GM12878 (cell line): ENCODE results near the gene DDC. TPM values are rescaled to one million over a fixed set of nuclear protein-coding genes. Genes with fewer than 3 reads are reported as not detected.

Experiments
- ATAC-seq: fragments of 200-7000 bp; cut with Tn5 transposase; 3 replicates; pipeline ENCODE4 v1.9.1; 2020; ENCODE audit warnings: mild to moderate bottlenecking, moderate library complexity
- BruUV-seq: library from RNA; stranded (reverse); fragments of 400-500 nt; replicated peaks from 2 replicates; lab custom pipeline; 2021; lab: Mats Ljungman, UMichigan
- CTCF ChIA-PET: fragments of 300-600 bp; sonication (Branson Sonifier 250); formaldehyde crosslinking; extraction: SDS; loops from one replicate; lab custom pipeline; 2021; ENCODE audit warnings: inconsistent platforms; lab: Yijun Ruan, JAX
- POLR2A ChIA-PET: fragments of 350-600 bp; formaldehyde crosslinking; extraction: SDS; loops from one replicate; lab custom pipeline; 2021; ENCODE audit warnings: inconsistent platforms; lab: Charles Lee
- RAD21 ChIA-PET: fragments of 300-600 bp; sonication (Branson Sonifier 250); formaldehyde crosslinking; loops from one replicate; lab custom pipeline; 2023; ENCODE audit warnings: antibody characterized with exemption; ENCODE audit not compliant: unreplicated experiment; lab: Charles Lee
- SMC1A ChIA-PET: fragments of 300-600 bp; sonication (Branson Sonifier 250); formaldehyde crosslinking; loops from one replicate; lab custom pipeline; 2023; ENCODE audit not compliant: unreplicated experiment, uncharacterized antibody; lab: Charles Lee
- DNase-seq: peaks from one replicate; pipeline ENCODE4 v3.0.0-alpha.2; 2011; ENCODE audit warnings: low read depth, low spot score
- FAIRE-seq: peaks from 3 replicates; lab custom pipeline; 2011; peaks lifted over from hg19 to GRCh38; lab: Jason Lieb, UNC
- H2AFZ ChIP-seq: 2 replicates; pipeline ENCODE4 v1.6.0; 2011; ENCODE audit warnings: low read depth, low read length, control low read depth; ENCODE audit not compliant: control insufficient read depth
- H3K27ac ChIP-seq: 2 replicates; pipeline ENCODE4 v1.5.1; 2011; ENCODE audit warnings: control low read depth; ENCODE audit not compliant: control insufficient read depth, insufficient read depth
- H3K27me3 ChIP-seq, 2 experiments: replicated peaks in 1 of 2; 2 replicates each; pipeline versions ENCODE4 v1.6.0 to v1.6.1; 2011; ENCODE audit warnings: low read length in 1 of 2; ENCODE audit not compliant: control insufficient read depth in 2 of 2, insufficient read depth in 2 of 2
- H3K36me3 ChIP-seq, 2 experiments: 2 replicates each; pipeline ENCODE4 v1.5.1; 2011; ENCODE audit warnings: low read length in 1 of 2; ENCODE audit not compliant: control insufficient read depth in 2 of 2, insufficient read depth in 2 of 2
- H3K4me1 ChIP-seq: 2 replicates; pipeline ENCODE4 v1.6.1; 2011; ENCODE audit warnings: mild to moderate bottlenecking, low read length, moderate library complexity, mixed read lengths; ENCODE audit not compliant: control insufficient read depth, insufficient read depth
- H3K4me2 ChIP-seq: 2 replicates; pipeline ENCODE4 v1.6.0; 2011; ENCODE audit warnings: control low read depth; ENCODE audit not compliant: control insufficient read depth, insufficient read depth
- H3K4me3 ChIP-seq: fragments of 200-600 bp; sonication (generic); 2 replicates; pipeline ENCODE4 v1.5.1; 2016
- H3K79me2 ChIP-seq: 2 replicates; pipeline ENCODE4 v1.6.0; 2011; ENCODE audit warnings: low read length; ENCODE audit not compliant: control insufficient read depth, insufficient read depth
- H3K9ac ChIP-seq: 2 replicates; pipeline ENCODE4 v1.8.0; 2011; ENCODE audit warnings: low read length, control low read depth, mixed read lengths; ENCODE audit not compliant: control insufficient read depth, insufficient read depth
- H3K9me3 ChIP-seq: replicated peaks from 3 replicates; pipeline ENCODE4 v1.5.1; 2011; ENCODE audit warnings: mild to moderate bottlenecking, low read length; ENCODE audit not compliant: control insufficient read depth, insufficient read depth
- H4K20me1 ChIP-seq: 2 replicates; pipeline ENCODE4 v1.6.0; 2011; ENCODE audit not compliant: control insufficient read depth, insufficient read depth
- BRCA1 ChIP-seq: IDR thresholded peaks from 2 replicates; pipeline ENCODE4 v1.6.1; 2011; ENCODE audit warnings: low read depth, low read length, improper control_type of control experiment
- CHD2 ChIP-seq: IDR thresholded peaks from 2 replicates; pipeline ENCODE4 v1.6.1; 2011; ENCODE audit warnings: low read depth, low read length, improper control_type of control experiment, borderline replicate concordance
- ESRRA ChIP-seq: IDR thresholded peaks from 2 replicates; pipeline ENCODE4 v1.6.1; 2012; ENCODE audit warnings: mild to moderate bottlenecking, low read length, improper control_type of control experiment
- FOXK2 ChIP-seq: fragments of 450-650 bp; IDR thresholded peaks from 2 replicates; pipeline ENCODE4 v1.6.1; 2017; ENCODE audit warnings: mild to moderate bottlenecking, moderate library complexity
- HDGF ChIP-seq: fragments of 450-650 bp; IDR thresholded peaks from 2 replicates; pipeline ENCODE4 v1.6.1; 2016; ENCODE audit warnings: antibody characterized with exemption
- KDM1A ChIP-seq: fragments of 200-600 bp; sonication (generic); IDR thresholded peaks from 2 replicates; pipeline ENCODE4 v1.6.1; 2016; ENCODE audit warnings: borderline replicate concordance
- MEF2B ChIP-seq: fragments of 450-650 bp; IDR thresholded peaks from 2 replicates; pipeline ENCODE4 v1.6.1; 2018; ENCODE audit warnings: mild to moderate bottlenecking, moderate library complexity; ENCODE audit not compliant: partially characterized antibody, poor library complexity, severe bottlenecking
- RAD21 ChIP-seq: IDR thresholded peaks from 2 replicates; pipeline ENCODE4 v1.6.1; 2011; ENCODE audit warnings: mild to moderate bottlenecking, low read depth, low read length, moderate library complexity; ENCODE audit not compliant: insufficient read depth
- SPI1 ChIP-seq: IDR thresholded peaks from 2 replicates; pipeline ENCODE4 v1.6.1; 2011; ENCODE audit warnings: low read depth, mild to moderate bottlenecking, low read length, moderate library complexity, borderline replicate concordance; ENCODE audit not compliant: insufficient read depth
- SUZ12 ChIP-seq: fragments of 200-600 bp; sonication (generic); IDR thresholded peaks from one replicate; pipeline ENCODE4 v1.6.1; 2018; ENCODE audit warnings: antibody characterized with exemption, mild to moderate bottlenecking; ENCODE audit not compliant: unreplicated experiment
- TBL1XR1 ChIP-seq: IDR thresholded peaks from 2 replicates; pipeline ENCODE4 v1.6.1; 2012; ENCODE audit warnings: low read depth, low read length, improper control_type of control experiment
- WRNIP1 ChIP-seq: IDR thresholded peaks from 2 replicates; pipeline ENCODE4 v1.6.1; 2011; ENCODE audit warnings: low read depth, low read length, improper control_type of control experiment, borderline replicate concordance
- WGBS: methylation state at CpG from one replicate; pipeline ENCODE4 v1.1.6; 2016; ENCODE audit warnings: low lambda C conversion rate; ENCODE audit not compliant: insufficient replicate concordance, insufficient coverage; ENCODE audit errors: missing lambda C conversion rate; 5-methylcytosine and 5-hydroxymethylcytosine counted together
- in situ Hi-C: fragments of 300-500 bp; cut with MboI; formaldehyde crosslinking; loops from 9 replicates; pipeline ENCODE4 v1.14.3; 2018; ENCODE audit warnings: mixed read lengths
- intact Hi-C: fragments of 100-400 bp; cut with micrococcal nuclease; formaldehyde crosslinking; loops from one replicate; pipeline ENCODE4 v1.14.2; 2022; ENCODE audit not compliant: unreplicated experiment
- polyA plus RNA-seq, 11 experiments: library from polyadenylated mRNA; depleted of rRNA in 4 of 11; unstranded in 6 of 11; stranded (reverse) in 5 of 11; fragments of >200 nt; fragmentation: Nextera tagmentation in 4 of 11; fragmentation: Illumina TruSeq in 1 of 11; extraction: Ambion mirVana in 4 of 11; extraction: Trizol in 1 of 11; gene quantifications; 1 replicate in 1 of 11; 2 replicates in 10 of 11; pipeline versions ENCODE4 v1.2.1 to v1.2.3, GENCODE V29; 2011 to 2016; ENCODE audit warnings: inconsistent platforms in 2 of 11, missing spikeins in 2 of 11, low read depth in 1 of 11
- total RNA-seq, 4 experiments: library from RNA; depleted of rRNA in 3 of 4; stranded (reverse); fragments of >200 nt in 3 of 4; fragmentation: Illumina TruSeq in 1 of 4; extraction: Trizol in 1 of 4; gene quantifications; 2 replicates each; pipeline versions ENCODE4 v1.2.1 to v1.2.3, GENCODE V29; 2013 to 2021
- TF ChIP-seq, protein P1 (sequence below): fragments of 450-650 bp; formaldehyde crosslinking; IDR thresholded peaks from 2 replicates; pipeline ENCODE4 v1.4.0; 2022; ENCODE audit warnings: mild to moderate bottlenecking, moderate library complexity
- TF ChIP-seq, protein P2 (sequence below): fragments of 450-650 bp; IDR thresholded peaks from 2 replicates; pipeline ENCODE4 v1.6.1; 2017; ENCODE audit warnings: low read depth, mild to moderate bottlenecking, moderate library complexity

The DDC gene
- total and polyA plus RNA-seq, 10 of the 15 experiments (the other 5 are each of a cell fraction or from before 2014, with no cell fraction given), result not detected

GRCh38 chr7:50539725-50540124 is 25.5 kb downstream of the DDC start:
- H3K36me3 ChIP-seq, result no peaks in the 10 kb centered on the region
- H4K20me1 ChIP-seq, result no peaks in the 10 kb centered on the region
- H3K9ac ChIP-seq, result no peak overlapping the region
- ChIA-PET POLR2A (no interaction called here), SMC1A (no interaction called here), CTCF (no interaction called here), RAD21 (no interaction called here)
- no peaks in the 10 kb centered on the region for H3K9me3 ChIP-seq
- TF ChIP-seq HDGF (no peak), MEF2B (no peak), FOXK2 (no peak), SUZ12 (no peak), RAD21 (no peak), SPI1 (no peak), KDM1A (no peak), CHD2 (no peak), TBL1XR1 (no peak), BRCA1 (no peak), WRNIP1 (no peak), ESRRA (no peak)
- TF ChIP-seq, protein P1, sequence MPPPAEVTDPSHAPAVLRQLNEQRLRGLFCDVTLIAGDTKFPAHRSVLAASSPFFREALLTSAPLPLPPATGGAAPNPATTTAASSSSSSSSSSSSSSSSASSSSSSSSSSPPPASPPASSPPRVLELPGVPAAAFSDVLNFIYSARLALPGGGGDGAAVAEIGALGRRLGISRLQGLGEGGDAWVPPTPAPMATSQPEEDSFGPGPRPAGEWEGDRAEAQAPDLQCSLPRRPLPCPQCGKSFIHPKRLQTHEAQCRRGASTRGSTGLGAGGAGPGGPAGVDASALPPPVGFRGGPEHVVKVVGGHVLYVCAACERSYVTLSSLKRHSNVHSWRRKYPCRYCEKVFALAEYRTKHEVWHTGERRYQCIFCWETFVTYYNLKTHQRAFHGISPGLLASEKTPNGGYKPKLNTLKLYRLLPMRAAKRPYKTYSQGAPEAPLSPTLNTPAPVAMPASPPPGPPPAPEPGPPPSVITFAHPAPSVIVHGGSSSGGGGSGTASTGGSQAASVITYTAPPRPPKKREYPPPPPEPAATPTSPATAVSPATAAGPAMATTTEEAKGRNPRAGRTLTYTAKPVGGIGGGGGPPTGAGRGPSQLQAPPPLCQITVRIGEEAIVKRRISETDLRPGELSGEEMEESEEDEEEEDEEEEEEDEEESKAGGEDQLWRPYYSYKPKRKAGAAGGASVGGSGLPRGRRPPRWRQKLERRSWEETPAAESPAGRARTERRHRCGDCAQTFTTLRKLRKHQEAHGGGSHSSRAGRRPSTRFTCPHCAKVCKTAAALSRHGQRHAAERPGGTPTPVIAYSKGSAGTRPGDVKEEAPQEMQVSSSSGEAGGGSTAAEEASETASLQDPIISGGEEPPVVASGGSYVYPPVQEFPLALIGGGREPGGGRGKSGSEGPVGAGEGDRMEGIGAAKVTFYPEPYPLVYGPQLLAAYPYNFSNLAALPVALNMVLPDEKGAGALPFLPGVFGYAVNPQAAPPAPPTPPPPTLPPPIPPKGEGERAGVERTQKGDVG (CRISPR knock-in tag), result no peak
- TF ChIP-seq, protein P2, sequence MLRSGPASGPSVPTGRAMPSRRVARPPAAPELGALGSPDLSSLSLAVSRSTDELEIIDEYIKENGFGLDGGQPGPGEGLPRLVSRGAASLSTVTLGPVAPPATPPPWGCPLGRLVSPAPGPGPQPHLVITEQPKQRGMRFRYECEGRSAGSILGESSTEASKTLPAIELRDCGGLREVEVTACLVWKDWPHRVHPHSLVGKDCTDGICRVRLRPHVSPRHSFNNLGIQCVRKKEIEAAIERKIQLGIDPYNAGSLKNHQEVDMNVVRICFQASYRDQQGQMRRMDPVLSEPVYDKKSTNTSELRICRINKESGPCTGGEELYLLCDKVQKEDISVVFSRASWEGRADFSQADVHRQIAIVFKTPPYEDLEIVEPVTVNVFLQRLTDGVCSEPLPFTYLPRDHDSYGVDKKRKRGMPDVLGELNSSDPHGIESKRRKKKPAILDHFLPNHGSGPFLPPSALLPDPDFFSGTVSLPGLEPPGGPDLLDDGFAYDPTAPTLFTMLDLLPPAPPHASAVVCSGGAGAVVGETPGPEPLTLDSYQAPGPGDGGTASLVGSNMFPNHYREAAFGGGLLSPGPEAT, result no peak
- in situ Hi-C loops (no loop called here), intact Hi-C loops (no loop called here)
- 37% methylated on average over 15 of the region's 15 CpGs for WGBS
- no peak overlapping the region for H3K4me3 ChIP-seq
- no peak for ATAC-seq
- BruUV-seq, result no TSS peak
- no peak overlapping the region for H2AFZ ChIP-seq
- no peak for DNase-seq
- H3K4me2 ChIP-seq, result no peak overlapping the region
- no peak overlapping the region for H3K27ac ChIP-seq
- H3K27me3 ChIP-seq, result no peaks in the 10 kb centered on the region; a peak in 1 of 4 replicates
- no peak for FAIRE-seq
- H3K79me2 ChIP-seq, result no peaks in the 10 kb centered on the region
- no peaks in the 10 kb centered on the region for H3K4me1 ChIP-seq
